Measurements from ENCODE around the gene HOPX. TPM values are rescaled to one million over a fixed set of nuclear protein-coding genes. Genes with fewer than 3 reads are reported as not detected.

HOPX gene
- total RNA-seq, 1 experiment from 2014 or later = not detected

GRCh38 chr4:56619160-56619559 is 61.9 kb downstream of the HOPX start:
- Histone ChIP-seq H3K27ac (ENCODE audit: insufficient read length, low read depth, low read length) (no peak overlapping the region), H2BK120ac (ENCODE audit: low read depth, low read length, poor library complexity, severe bottlenecking) (no peak overlapping the region), H3K18ac (ENCODE audit: insufficient read length, low read depth, low read length) (no peak overlapping the region), H3K4me2 (ENCODE audit: insufficient read depth, insufficient read length, low read length) (no peak overlapping the region), H3K9ac (ENCODE audit: extremely low read depth, insufficient read length, low read length) (no peak overlapping the region), H4K20me1 (ENCODE audit: control insufficient read depth, insufficient read depth, insufficient read length) (no peaks in the 10 kb centered on the region), H3K23ac (ENCODE audit: insufficient read length, low read depth, low read length) (no peak overlapping the region), H4K8ac (replicated peaks; ENCODE audit: insufficient read length, low read depth, low read length) (no peak overlapping the region), H3K14ac (ENCODE audit: insufficient read depth, low read length) (no peak overlapping the region), H3K79me2 (ENCODE audit: insufficient read depth, low read length) (no peaks in the 10 kb centered on the region), H4K91ac (ENCODE audit: insufficient read length, low read depth, low read length) (no peak overlapping the region), H3T11ph (ENCODE audit: low read length) (no peak overlapping the region), H3K4ac (ENCODE audit: low read depth, low read length) (no peak overlapping the region), H3K56ac (ENCODE audit: insufficient read length, low read depth, low read length) (no peak overlapping the region), H3K27me3 (ENCODE audit: insufficient read depth, low read length) (no peaks in the 10 kb centered on the region), H3K4me1 (ENCODE audit: insufficient read depth, low read length) (no peaks in the 10 kb centered on the region; the same call in 1 of the 2 replicates), H2BK15ac (ENCODE audit: low read depth, low read length) (no peak overlapping the region), H2AK5ac (ENCODE audit: insufficient read length, low read length) (no peak overlapping the region), H3K9me3 (ENCODE audit: control insufficient read depth, low read depth, low read length) (no peaks in the 10 kb centered on the region), H2BK12ac (ENCODE audit: insufficient read length, low read depth, low read length) (no peak overlapping the region), H2BK5ac (ENCODE audit: insufficient read length, low read length) (no peak overlapping the region), H3K79me1 (ENCODE audit: insufficient read depth, low read depth, low read length, poor library complexity, severe bottlenecking) (no peaks in the 10 kb centered on the region), H3K23me2 (ENCODE audit: insufficient read length, low read depth, low read length, poor library complexity, severe bottlenecking) (no peaks in the 10 kb centered on the region), H2BK20ac (ENCODE audit: low read depth, low read length, poor library complexity, severe bottlenecking) (no peak overlapping the region), H2AFZ (ENCODE audit: low read length) (no peak overlapping the region), H4K5ac (ENCODE audit: insufficient read length, low read depth, low read length) (no peak overlapping the region)
- no peak for DNase-seq
- Mint-ChIP-seq H3K9me3 (peaks cover 10% of the 10 kb centered on the region in 2 experiments), H3K4me1 (peaks cover 10 to 18% of the 10 kb centered on the region in 2 experiments), H3K36me3 (ENCODE audit: insufficient read depth in 1 of 3, low read depth in 3 of 3) (peaks cover 5 to 7% (median 7%) of the 10 kb centered on the region in 3 experiments; a peak in 6 of 7 replicates), H3K27ac (no peak overlapping the region), H3K4me3 (no peak overlapping the region), H3K27me3 (ENCODE audit: low read depth) (peaks cover 69% of the 10 kb centered on the region)
- TF ChIP-seq, protein P1, sequence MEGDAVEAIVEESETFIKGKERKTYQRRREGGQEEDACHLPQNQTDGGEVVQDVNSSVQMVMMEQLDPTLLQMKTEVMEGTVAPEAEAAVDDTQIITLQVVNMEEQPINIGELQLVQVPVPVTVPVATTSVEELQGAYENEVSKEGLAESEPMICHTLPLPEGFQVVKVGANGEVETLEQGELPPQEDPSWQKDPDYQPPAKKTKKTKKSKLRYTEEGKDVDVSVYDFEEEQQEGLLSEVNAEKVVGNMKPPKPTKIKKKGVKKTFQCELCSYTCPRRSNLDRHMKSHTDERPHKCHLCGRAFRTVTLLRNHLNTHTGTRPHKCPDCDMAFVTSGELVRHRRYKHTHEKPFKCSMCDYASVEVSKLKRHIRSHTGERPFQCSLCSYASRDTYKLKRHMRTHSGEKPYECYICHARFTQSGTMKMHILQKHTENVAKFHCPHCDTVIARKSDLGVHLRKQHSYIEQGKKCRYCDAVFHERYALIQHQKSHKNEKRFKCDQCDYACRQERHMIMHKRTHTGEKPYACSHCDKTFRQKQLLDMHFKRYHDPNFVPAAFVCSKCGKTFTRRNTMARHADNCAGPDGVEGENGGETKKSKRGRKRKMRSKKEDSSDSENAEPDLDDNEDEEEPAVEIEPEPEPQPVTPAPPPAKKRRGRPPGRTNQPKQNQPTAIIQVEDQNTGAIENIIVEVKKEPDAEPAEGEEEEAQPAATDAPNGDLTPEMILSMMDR (conservative IDR thresholded peaks at IDR 0.05) = no peak
- no CpG with 5 or more reads among the region's 2 CpGs for WGBS (ENCODE audit: extremely low coverage, insufficient read length, low lambda C conversion rate)
